HepG2 (cell line): ENCODE measurements around the gene FUT1. TPM values are rescaled to one million over a fixed set of nuclear protein-coding genes. Genes with fewer than 3 reads are reported as not detected.

Source experiments
- ATM ChIP-seq: fragments of 450-650 bp; IDR thresholded peaks from 2 replicates; pipeline ENCODE4 v1.7.1; 2017; ENCODE audit warnings: mild to moderate bottlenecking, borderline replicate concordance
- CAMTA2 ChIP-seq: sonication (generic); formaldehyde crosslinking; IDR thresholded peaks from 2 replicates; pipeline ENCODE4 v1.4.0; 2020; ENCODE audit warnings: mild to moderate bottlenecking, missing genetic modification reagents, borderline replicate concordance
- EHMT2 ChIP-seq: fragments of 200-600 bp; sonication (generic); IDR thresholded peaks from 2 replicates; pipeline ENCODE4 v1.7.0; 2017; ENCODE audit warnings: antibody characterized with exemption, low read depth, low read length, borderline replicate concordance
- GATAD2A ChIP-seq: IDR thresholded peaks from 2 replicates; pipeline ENCODE4 v1.6.1; 2016
- GFI1 ChIP-seq: sonication (generic); formaldehyde crosslinking; IDR thresholded peaks from 2 replicates; pipeline ENCODE4 v1.5.0; 2020; ENCODE audit warnings: missing genetic modification reagents, mild to moderate bottlenecking, borderline replicate concordance
- HDAC6 ChIP-seq: fragments of 200-600 bp; sonication (generic); IDR thresholded peaks from 2 replicates; pipeline ENCODE4 v1.7.0; 2017; ENCODE audit warnings: mild to moderate bottlenecking, antibody characterized with exemption, low read length, low read depth
- HHEX ChIP-seq: IDR thresholded peaks from 2 replicates; pipeline ENCODE4 v1.6.1; 2016; ENCODE audit warnings: control low read depth
- MATR3 ChIP-seq: sonication (generic); formaldehyde crosslinking; IDR thresholded peaks from 2 replicates; pipeline ENCODE4 v1.4.0; 2020; ENCODE audit warnings: missing genetic modification reagents
- MLLT10 ChIP-seq: sonication (generic); formaldehyde crosslinking; IDR thresholded peaks from 2 replicates; pipeline ENCODE4 v1.4.0; 2020; ENCODE audit warnings: missing genetic modification reagents
- MTA3 ChIP-seq: sonication (generic); formaldehyde crosslinking; IDR thresholded peaks from 2 replicates; pipeline ENCODE4 v1.4.0; 2020; ENCODE audit warnings: missing genetic modification reagents
- PHF20 ChIP-seq: sonication (generic); formaldehyde crosslinking; IDR thresholded peaks from 2 replicates; pipeline ENCODE4 v1.5.0; 2020; ENCODE audit warnings: mild to moderate bottlenecking, missing genetic modification reagents
- REXO4 ChIP-seq: sonication (generic); formaldehyde crosslinking; IDR thresholded peaks from 2 replicates; pipeline ENCODE4 v1.8.0; 2022; ENCODE audit warnings: missing genetic modification reagents, mild to moderate bottlenecking, borderline replicate concordance
- SMAD1 ChIP-seq: sonication (generic); formaldehyde crosslinking; IDR thresholded peaks from 2 replicates; pipeline ENCODE4 v1.4.0; 2020; ENCODE audit warnings: missing genetic modification reagents, low read depth, mild to moderate bottlenecking, borderline replicate concordance
- SMAD3 ChIP-seq: sonication (generic); formaldehyde crosslinking; IDR thresholded peaks from 2 replicates; pipeline ENCODE4 v1.4.0; 2020; ENCODE audit warnings: missing genetic modification reagents
- TBX2 ChIP-seq: sonication (generic); formaldehyde crosslinking; IDR thresholded peaks from 2 replicates; pipeline ENCODE4 v1.5.0; 2020; ENCODE audit warnings: missing genetic modification reagents, mild to moderate bottlenecking, borderline replicate concordance
- THYN1 ChIP-seq: sonication (generic); formaldehyde crosslinking; IDR thresholded peaks from 2 replicates; pipeline ENCODE4 v1.8.1; 2023; ENCODE audit warnings: low read depth, mild to moderate bottlenecking, moderate library complexity, missing genetic modification reagents, borderline replicate concordance
- ZNF235 ChIP-seq: sonication (generic); formaldehyde crosslinking; IDR thresholded peaks from 2 replicates; pipeline ENCODE4 v1.8.1; 2023; ENCODE audit warnings: mild to moderate bottlenecking, missing genetic modification reagents, borderline replicate concordance
- ZNF749 ChIP-seq: sonication (generic); formaldehyde crosslinking; IDR thresholded peaks from 2 replicates; pipeline ENCODE4 v1.8.0; 2022; ENCODE audit warnings: mild to moderate bottlenecking, missing genetic modification reagents, moderate library complexity, borderline replicate concordance
- ZZZ3 ChIP-seq: sonication (generic); formaldehyde crosslinking; IDR thresholded peaks from 2 replicates; pipeline ENCODE4 v1.4.0; 2020; ENCODE audit warnings: missing genetic modification reagents, mild to moderate bottlenecking, borderline replicate concordance
- polyA plus RNA-seq, 8 experiments: library from polyadenylated mRNA; depleted of rRNA in 3 of 8; stranded (reverse) in 7 of 8; unstranded in 1 of 8; fragments of >200 nt; fragmentation: Illumina TruSeq in 4 of 8; extraction: Trizol in 4 of 8; gene quantifications; 2 replicates each; pipeline versions ENCODE4 v1.2.1 to v1.2.3, GENCODE V29; 2011 to 2016; ENCODE audit warnings: low read depth in 4 of 8, missing spikeins in 1 of 8, mixed read lengths in 1 of 8; ENCODE audit not compliant: insufficient read depth in 1 of 8
- total RNA-seq, 5 experiments: library from RNA; depleted of rRNA; stranded (reverse); fragments of >200 nt; fragmentation: Illumina TruSeq; extraction: Trizol; gene quantifications; 2 replicates each; pipeline ENCODE4 v1.2.3, GENCODE V29; 2016; ENCODE audit warnings: low read depth in 1 of 5
- TF ChIP-seq, protein P1 (sequence below): sonication (generic); formaldehyde crosslinking; IDR thresholded peaks from 2 replicates; pipeline ENCODE4 v1.9.0; 2021; ENCODE audit warnings: missing genetic modification reagents, borderline replicate concordance
- TF ChIP-seq, protein P2 (sequence below): sonication (generic); formaldehyde crosslinking; IDR thresholded peaks from 2 replicates; pipeline ENCODE4 v1.5.0; 2020; ENCODE audit warnings: mild to moderate bottlenecking, missing genetic modification reagents
- TF ChIP-seq, protein P3 (sequence below): sonication (generic); formaldehyde crosslinking; IDR thresholded peaks from 2 replicates; pipeline ENCODE4 v1.4.0; 2020; ENCODE audit warnings: mild to moderate bottlenecking, low read depth, missing genetic modification reagents
- TF ChIP-seq, protein P4 (sequence below): sonication (generic); formaldehyde crosslinking; IDR thresholded peaks from 2 replicates; pipeline ENCODE4 v1.4.0; 2020; ENCODE audit warnings: missing genetic modification reagents
- TF ChIP-seq, protein P5 (sequence below): sonication (generic); formaldehyde crosslinking; IDR thresholded peaks from 2 replicates; pipeline ENCODE4 v1.4.0; 2020; ENCODE audit warnings: missing genetic modification reagents

Gene FUT1
- total and polyA plus RNA-seq, 2 of the 13 experiments (the other 11 are each of a cell fraction or from before 2014, with no cell fraction given), result 0.07 to 1.1 TPM

DNA sequence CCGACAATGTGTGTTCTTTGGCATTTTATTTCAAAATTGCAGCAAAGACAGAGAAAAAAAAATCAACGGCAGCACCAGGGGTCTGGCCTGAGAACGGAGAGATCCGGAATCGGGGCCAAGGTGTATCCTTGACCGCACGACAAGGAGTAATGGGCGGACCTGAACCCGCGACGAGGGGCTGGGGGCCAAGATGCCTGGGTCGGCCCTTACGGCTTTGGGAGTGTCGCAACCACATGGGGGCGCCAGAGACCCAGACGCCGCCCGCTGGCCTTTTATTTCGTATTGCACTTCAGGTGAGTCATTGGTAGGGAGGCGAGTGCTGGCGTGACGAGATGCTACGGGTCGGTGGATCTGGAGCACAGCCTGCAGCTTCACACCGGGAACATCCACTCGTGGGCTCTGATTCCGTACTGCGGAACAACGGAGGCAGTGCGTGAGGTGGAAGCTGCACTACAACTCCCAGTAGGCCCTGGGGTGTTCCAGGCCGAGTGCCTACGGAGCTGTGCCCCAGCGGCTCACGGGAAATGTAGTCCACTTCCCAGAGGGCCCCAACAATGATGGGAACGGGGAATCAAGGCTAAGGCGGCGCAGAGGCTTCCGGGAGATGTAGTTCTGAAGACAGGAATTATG, 42.7 kb upstream of the FUT1 start (continued):
- TF ChIP-seq, protein P1, sequence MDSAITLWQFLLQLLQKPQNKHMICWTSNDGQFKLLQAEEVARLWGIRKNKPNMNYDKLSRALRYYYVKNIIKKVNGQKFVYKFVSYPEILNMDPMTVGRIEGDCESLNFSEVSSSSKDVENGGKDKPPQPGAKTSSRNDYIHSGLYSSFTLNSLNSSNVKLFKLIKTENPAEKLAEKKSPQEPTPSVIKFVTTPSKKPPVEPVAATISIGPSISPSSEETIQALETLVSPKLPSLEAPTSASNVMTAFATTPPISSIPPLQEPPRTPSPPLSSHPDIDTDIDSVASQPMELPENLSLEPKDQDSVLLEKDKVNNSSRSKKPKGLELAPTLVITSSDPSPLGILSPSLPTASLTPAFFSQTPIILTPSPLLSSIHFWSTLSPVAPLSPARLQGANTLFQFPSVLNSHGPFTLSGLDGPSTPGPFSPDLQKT (CRISPR knock-in tag), result no peak
- TF ChIP-seq ZZZ3 (CRISPR knock-in tag) (no peak), SMAD1 (CRISPR knock-in tag) (no peak), MTA3 (CRISPR knock-in tag) (no peak), MATR3 (CRISPR knock-in tag) (no peak), HDAC6 (no peak), MLLT10 (CRISPR knock-in tag) (no peak), HHEX (no peak), THYN1 (CRISPR knock-in tag) (no peak), ZNF235 (CRISPR knock-in tag) (no peak), PHF20 (CRISPR knock-in tag) (no peak), GFI1 (peak; percentile 18; the same call in 1 of the 2 replicates), TBX2 (CRISPR knock-in tag) (peak; percentile 55), REXO4 (CRISPR knock-in tag) (no peak), EHMT2 (no peak), ZNF749 (no peak), CAMTA2 (CRISPR knock-in tag) (no peak), GATAD2A (CRISPR knock-in tag) (peak; percentile 66), SMAD3 (CRISPR knock-in tag) (peak; percentile 70; the same call in 1 of the 2 replicates), ATM (no peak)
- TF ChIP-seq, protein P2, sequence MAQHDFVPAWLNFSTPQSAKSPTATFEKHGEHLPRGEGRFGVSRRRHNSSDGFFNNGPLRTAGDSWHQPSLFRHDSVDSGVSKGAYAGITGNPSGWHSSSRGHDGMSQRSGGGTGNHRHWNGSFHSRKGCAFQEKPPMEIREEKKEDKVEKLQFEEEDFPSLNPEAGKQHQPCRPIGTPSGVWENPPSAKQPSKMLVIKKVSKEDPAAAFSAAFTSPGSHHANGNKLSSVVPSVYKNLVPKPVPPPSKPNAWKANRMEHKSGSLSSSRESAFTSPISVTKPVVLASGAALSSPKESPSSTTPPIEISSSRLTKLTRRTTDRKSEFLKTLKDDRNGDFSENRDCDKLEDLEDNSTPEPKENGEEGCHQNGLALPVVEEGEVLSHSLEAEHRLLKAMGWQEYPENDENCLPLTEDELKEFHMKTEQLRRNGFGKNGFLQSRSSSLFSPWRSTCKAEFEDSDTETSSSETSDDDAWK (CRISPR knock-in tag), result no peak
- TF ChIP-seq, protein P3, sequence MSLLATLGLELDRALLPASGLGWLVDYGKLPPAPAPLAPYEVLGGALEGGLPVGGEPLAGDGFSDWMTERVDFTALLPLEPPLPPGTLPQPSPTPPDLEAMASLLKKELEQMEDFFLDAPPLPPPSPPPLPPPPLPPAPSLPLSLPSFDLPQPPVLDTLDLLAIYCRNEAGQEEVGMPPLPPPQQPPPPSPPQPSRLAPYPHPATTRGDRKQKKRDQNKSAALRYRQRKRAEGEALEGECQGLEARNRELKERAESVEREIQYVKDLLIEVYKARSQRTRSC (CRISPR knock-in tag), result no peak
- TF ChIP-seq, protein P4, sequence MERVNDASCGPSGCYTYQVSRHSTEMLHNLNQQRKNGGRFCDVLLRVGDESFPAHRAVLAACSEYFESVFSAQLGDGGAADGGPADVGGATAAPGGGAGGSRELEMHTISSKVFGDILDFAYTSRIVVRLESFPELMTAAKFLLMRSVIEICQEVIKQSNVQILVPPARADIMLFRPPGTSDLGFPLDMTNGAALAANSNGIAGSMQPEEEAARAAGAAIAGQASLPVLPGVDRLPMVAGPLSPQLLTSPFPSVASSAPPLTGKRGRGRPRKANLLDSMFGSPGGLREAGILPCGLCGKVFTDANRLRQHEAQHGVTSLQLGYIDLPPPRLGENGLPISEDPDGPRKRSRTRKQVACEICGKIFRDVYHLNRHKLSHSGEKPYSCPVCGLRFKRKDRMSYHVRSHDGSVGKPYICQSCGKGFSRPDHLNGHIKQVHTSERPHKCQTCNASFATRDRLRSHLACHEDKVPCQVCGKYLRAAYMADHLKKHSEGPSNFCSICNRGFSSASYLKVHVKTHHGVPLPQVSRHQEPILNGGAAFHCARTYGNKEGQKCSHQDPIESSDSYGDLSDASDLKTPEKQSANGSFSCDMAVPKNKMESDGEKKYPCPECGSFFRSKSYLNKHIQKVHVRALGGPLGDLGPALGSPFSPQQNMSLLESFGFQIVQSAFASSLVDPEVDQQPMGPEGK (CRISPR knock-in tag), result peak; percentile 69
- TF ChIP-seq, protein P5, sequence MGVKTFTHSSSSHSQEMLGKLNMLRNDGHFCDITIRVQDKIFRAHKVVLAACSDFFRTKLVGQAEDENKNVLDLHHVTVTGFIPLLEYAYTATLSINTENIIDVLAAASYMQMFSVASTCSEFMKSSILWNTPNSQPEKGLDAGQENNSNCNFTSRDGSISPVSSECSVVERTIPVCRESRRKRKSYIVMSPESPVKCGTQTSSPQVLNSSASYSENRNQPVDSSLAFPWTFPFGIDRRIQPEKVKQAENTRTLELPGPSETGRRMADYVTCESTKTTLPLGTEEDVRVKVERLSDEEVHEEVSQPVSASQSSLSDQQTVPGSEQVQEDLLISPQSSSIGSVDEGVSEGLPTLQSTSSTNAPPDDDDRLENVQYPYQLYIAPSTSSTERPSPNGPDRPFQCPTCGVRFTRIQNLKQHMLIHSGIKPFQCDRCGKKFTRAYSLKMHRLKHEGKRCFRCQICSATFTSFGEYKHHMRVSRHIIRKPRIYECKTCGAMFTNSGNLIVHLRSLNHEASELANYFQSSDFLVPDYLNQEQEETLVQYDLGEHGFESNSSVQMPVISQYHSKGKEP, result no peak
